HG03469 (cell line): ENCODE measurements around the gene JAKMIP1.

ENCODE experiments used
- ATAC-seq: cut with Tn5 transposase; IDR thresholded peaks from one replicate; pipeline ENCODE4 v1.9.1; 2021; ENCODE audit warnings: mild to moderate bottlenecking, moderate library complexity, moderate number of reproducible peaks; ENCODE audit not compliant: unreplicated experiment

The JAKMIP1 gene

GRCh38 chr4:6183740-6184139 lies 16.6 kb downstream of the JAKMIP1 start:
- peak; percentile 41 for ATAC-seq

DNA sequence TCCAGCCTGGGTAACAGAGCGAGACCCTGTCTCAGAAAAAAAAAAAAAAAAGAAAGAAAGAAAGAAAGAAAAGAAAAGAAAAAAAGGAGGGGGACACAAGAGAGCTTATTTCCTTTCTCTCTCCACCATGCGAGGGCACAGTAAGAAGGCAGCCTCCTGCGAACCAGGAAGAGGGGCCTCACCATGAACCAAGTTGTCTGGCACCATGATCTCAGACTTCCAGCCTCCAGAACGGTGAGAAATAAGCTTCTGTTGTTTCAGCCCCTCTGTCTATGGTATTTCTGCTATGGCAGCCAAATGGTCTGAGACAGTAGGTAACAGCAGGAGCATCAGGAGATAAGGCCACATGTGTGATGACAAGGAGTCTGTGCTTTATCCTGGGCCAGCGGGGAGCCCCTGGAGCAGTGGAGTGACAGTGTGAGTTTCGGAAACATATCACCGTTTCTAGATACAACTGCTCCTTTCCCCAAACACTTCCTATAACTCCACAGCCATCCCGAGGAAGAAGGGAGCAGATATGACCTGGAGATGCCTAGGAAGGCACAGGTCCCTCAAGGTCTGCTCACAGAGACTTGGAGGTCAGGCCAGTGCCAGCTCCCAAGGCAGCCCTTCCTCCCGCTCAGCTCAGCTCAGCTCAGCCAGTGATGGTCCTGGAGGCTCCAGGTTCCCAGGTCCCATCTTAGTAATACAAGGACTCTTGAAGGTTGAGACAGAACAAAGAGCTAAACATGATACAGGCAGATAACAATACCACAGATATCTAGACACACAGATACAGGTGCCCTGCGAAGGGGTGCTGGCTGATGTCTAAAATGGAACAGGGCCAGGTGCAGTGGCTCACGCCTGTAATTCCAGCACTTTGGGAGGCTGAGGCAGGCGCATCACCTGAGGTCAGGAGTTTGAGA lies 17.7 kb downstream of the JAKMIP1 start:
- ATAC-seq = no peak

DNA sequence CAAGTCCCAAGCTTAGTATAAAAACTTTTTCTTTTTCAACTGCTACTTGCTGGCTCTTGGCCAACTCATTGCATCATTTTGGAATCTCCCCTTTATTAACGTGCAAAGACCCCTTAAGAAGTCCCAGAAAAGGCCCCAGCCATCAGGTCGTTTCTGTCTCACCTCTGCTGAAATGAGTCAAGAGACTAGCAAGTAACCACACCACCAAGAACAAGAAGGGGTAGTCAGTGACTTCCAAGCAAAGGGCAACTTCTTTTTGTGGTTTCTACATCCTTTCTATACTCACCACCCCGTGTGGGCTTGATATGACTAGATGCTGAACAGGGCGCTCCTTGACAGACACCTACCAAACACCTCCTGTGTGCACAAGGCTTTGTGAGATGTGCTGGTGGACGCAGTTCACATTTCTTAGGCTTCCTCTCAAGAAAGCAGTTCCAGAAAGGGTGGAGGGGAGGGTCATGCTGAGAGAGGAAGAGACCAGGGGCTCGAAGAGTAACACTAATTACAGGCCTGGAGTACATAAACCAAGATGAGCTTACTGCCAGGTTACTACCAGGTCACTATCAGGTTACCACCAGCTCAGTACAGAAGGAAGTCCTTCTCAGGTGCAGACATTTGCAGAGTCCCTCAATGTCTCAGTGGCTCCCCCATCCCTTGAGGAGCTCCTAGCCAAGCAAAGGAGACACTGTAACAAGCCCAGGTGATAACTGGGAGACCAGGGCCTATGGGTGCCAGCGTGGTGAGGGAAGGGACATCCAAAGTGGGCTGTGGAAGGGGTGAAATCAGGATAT lies 19.3 kb downstream of the JAKMIP1 start:
- ATAC-seq = peak; percentile 87

DNA sequence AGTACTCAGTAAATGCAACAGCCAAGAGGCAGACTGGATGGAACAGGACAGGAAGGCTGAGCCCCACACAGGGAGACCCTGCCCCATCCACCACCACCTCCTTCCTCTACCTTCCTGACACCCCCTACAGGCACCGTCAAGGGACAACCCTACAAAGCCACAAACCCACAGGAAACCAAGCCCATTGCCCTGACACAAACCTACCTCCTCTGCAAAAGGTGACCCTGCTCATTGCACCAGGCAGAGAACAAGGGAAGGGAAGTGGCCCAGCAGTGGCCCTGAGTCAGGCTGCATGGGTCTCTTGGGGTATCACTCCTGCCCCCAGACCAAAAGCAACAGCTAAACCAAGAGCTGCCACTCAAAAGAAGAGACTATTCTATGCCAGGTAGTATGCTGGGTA lies 21.0 kb downstream of the JAKMIP1 start:
- ATAC-seq = no peak

DNA sequence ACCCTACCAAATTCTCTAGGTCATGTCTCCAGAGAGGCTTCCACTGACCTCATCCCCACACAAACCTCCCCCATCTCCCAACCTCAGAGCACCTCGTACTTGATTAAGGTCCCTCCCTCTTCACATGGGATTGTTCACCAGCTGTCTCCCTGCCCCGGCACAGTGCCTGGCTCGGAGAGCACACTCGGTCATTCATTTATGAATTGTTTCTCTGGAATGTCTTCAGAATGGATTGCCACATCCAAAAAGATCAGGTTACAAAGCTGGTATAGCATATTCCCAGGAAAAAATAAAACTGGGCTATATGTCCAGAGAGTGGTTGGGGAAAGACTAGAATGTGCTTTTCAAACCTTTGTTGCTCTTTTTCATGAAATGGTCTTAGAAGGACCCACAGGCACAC lies 21.6 kb downstream of the JAKMIP1 start:
- ATAC-seq = no peak

DNA sequence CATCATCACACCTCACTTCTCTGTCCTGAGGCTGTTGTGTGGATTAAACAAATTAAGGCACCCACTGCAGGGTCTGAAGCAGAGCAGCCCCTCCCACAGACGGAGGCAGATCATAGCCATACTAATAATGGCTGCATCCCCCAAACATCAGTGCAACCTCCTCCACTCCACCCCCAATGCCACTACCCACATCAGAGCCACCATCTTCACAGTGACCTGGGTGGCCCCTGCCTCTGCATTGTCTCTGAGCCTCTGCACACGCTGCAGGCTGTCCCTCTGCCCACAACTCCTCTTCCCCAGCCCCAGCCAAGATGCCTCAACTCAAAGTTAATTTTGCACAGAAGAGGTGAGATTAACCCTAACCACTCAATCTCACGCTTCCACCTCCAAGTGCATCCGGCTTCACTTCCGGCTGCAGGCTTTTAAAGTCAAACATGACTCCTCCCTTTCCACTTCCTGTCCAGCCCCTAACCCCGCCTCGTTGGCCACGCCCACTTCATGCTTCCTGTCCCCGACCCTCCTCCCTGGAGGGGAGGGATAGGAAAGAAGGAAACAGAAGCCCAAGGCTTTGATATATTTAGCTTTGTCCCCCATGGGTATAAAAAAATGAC lies 22.7 kb downstream of the JAKMIP1 start:
- ATAC-seq = no peak

- ATAC-seq = no peak
Measured at GRCh38 chr4:6175426-6175825, 24.9 kb downstream of the JAKMIP1 start.

DNA sequence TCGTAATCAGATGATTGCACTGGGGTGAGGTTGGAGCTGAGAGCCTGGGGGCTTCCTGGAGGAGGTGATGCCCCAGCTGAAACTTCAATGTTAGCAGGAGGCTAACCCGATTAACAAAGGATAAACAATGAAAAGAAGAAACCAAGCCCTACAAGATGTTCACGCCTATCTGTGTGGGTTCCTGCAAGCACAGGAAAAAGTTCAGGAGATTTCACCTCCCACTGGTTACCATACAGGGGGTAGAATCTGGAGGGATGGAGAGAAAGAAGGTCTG lies 27.5 kb downstream of the JAKMIP1 start:
- ATAC-seq = no peak

GRCh38 chr4:6172093-6172926 lies 28.0 kb downstream of the JAKMIP1 start:
- no peak for ATAC-seq

- no peak for ATAC-seq
Measured at GRCh38 chr4:6169239-6169638, 31.1 kb downstream of the JAKMIP1 start.

DNA sequence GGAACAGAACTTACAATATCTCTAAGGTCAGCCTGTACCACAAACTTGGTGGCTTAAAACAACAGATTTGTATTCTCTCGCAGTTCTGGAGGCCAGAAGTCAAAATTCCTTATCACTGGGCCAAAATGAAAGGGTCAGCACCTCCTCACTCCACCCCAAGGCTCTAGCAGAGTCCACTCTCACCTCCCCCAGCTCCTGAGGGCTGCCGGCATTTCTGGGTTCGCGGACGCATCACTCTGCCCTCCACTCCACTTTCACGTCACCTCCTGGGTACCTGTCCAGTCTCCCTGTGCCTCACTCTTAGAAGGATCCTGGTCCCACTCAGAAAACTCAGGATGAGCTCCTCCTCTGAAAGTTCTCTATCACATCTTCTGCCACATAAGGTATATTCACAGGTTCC lies 34.6 kb downstream of the JAKMIP1 start:
- no peak for ATAC-seq

GRCh38 chr4:6162885-6163284 lies 37.5 kb downstream of the JAKMIP1 start:
- no peak for ATAC-seq

GRCh38 chr4:6161921-6162464 lies 38.4 kb downstream of the JAKMIP1 start:
- ATAC-seq = no peak

GRCh38 chr4:6160536-6160935 lies 39.8 kb downstream of the JAKMIP1 start:
- no peak for ATAC-seq

- ATAC-seq = no peak
Measured at GRCh38 chr4:6157926-6158325, 42.4 kb downstream of the JAKMIP1 start.

- no peak for ATAC-seq
Measured at GRCh38 chr4:6155996-6156750, 44.2 kb downstream of the JAKMIP1 start.

GRCh38 chr4:6154875-6155274 lies 45.5 kb downstream of the JAKMIP1 start:
- ATAC-seq = no peak

DNA sequence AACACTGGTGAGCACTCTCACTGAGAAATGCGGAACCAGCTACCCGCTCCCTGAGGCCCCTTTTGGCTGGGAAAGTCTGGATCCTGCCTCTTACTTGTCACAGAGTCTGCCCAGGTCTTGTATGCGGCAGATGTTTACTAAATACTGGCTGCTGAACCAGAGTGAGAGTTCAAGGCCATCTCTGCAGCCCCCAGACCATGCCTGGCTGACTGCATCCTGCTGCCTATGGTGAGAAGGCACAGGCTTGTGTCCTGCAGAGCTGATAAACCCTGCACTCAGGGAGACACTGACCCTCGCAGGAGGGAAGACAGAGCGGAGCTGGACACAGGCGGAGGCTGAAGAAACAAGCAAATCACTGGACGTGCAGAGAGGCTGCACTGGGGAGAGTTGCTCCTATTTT lies 46.5 kb downstream of the JAKMIP1 start:
- ATAC-seq = no peak

DNA sequence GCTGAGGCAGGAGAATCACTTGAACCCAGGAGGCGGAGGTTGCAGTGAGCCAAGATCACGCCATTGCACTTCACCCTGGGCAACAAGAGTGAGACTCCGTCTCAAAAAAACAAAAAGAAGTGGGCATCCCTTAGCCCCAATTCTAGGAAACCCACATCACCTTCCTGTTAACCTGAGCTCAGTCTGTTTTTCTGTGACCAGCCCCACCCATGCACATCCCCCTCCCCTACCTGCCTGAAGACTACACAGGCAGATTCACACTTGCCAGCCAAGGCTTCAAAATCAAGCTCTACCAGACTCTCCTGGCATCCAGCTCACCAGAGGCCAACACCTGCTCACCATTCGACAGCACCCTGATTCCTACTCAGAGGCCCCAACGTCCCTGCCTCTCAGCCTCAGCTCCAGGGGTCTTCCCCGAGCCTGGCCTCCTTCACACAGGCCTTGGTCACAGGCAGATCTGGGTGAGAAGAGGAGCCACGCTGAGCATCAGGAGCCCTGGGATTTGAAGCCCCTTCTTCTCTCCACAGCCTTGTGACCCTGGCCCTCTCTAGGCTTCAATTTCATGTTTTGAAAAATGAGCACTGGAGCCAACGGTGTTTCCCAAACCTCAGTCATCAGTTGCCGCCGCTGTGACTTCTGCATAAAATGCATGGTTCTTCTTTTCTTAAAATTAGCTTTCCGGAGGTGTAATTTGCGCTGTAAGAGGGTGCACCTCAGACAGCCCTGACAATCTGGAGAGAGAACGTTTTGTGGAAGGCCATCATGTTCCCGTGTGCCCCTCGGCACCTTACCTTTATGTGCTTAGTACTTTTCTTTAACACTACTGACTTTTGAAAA lies 47.3 kb downstream of the JAKMIP1 start:
- ATAC-seq = no peak
